ENCODE results near the gene KLF11.
"Not testable (repeated sequence)": the region's sequence is repeated elsewhere in the genome, so short reads cannot be mapped to it uniquely, and the experiment has no call there.

KLF11 gene

DNA sequence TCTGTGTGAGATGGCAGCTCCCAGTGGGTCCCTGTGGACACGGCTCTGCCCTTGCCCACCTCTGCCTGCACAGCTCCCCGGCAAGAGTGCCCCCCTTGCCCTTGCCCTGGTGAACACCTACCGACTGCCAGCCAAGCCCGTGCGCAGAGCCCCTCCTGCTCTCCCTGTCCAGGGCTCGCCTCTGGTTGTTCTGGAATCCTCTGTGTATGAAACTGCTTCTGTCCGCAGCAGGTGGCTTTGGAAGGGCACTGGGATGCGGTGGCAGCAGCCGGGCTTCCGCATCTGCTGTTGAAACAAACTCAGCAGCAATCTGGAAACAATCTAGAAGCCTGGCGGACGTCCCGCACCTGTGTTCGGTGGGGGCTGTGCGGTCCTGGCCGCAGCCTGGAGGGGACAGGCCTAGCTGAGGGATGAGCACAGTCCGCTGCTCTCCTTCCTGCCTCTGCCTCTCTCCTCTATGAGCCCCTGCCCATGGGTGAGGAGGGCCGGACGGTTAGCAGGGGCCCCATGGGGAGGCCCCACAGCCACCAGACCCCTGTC, 34.0 kb upstream of the KLF11 start:
- DNase-seq (ENCODE audit: low read depth): no peak

DNA sequence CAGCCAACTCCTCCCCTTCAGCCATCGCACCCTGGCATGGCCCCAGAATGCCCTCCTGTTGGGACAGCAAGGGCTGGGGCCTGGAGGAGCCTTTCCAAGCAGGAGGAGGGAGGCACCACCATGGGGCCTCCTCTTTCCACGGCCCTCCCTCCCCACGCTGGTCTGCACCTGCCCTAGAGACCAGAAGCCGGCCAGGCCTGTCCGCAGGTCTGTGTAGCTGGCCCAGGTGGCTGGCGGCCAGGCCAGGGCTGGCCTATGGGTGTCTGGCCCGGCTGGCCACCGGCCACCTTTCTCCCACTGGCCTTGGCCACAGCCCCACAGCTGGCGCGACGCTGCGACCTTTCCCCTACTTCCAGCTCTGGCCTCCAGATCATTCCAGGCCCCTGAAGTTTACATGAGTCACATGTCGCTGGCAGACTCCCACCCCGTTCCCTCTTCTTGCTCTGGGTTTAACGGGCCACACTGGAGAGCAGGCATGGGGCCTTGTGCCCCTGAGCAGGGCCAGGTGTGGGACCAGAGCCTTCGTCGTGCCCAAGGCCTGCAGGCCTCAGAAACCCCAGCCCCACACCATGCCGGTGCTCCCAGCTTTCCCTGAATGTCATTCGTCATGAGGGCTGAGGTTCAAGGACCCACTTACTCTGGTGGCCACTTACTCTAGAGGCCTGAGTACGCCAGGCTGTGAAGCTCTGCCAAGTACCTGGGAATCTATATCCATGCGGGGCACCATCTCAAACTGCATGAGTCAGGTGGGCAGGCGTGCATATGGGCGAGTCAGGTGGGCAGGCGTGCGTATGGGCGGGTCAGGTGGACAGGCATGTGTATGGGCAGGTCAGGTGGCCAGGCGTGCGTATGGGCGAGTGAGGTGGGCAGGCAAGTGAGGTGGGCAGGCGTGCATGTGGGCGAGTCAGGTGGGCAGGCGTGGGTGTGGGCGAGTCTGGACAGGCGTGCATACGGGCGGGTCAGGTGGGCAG, 33.3 kb upstream of the KLF11 start:
- DNase-seq (ENCODE audit: low read depth): peak; percentile 41

DNA sequence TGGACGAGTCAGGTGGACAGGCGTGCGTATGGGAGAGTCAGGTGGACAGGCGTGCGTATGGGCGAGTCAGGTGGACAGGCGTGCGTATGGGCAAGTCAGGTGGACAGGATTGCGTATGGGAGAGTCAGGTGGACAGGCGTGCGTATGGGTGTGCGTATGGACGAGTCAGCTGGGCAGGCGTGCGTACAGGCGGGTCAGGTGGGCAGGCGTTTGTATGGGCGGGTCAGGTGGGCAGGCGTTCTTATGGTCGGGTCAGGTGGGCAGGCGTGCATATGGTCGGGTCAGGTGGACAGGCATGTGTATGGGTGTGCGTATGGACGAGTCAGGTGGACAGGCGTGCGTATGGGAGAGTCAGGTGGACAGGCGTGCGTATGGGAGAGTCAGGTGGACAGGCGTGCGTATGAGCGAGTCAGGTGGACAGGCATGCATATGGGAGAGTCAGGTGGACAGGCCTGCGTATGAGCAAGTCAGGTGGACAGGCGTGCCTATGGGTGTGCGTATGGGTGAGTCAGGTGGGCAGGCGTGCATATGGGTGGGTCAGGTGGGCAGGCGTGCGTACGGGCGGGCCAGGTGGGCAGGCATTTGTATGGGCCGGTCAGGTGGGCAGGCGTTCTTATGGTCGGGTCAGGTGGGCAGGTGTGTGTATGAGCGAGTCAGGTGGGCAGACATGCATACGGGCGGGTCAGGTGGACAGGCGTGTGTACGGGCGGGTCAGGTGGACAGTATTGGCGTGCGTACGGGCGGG, 32.3 kb upstream of the KLF11 start:
- not testable (repeated sequence) for DNase-seq (ENCODE audit: low read depth)

DNA sequence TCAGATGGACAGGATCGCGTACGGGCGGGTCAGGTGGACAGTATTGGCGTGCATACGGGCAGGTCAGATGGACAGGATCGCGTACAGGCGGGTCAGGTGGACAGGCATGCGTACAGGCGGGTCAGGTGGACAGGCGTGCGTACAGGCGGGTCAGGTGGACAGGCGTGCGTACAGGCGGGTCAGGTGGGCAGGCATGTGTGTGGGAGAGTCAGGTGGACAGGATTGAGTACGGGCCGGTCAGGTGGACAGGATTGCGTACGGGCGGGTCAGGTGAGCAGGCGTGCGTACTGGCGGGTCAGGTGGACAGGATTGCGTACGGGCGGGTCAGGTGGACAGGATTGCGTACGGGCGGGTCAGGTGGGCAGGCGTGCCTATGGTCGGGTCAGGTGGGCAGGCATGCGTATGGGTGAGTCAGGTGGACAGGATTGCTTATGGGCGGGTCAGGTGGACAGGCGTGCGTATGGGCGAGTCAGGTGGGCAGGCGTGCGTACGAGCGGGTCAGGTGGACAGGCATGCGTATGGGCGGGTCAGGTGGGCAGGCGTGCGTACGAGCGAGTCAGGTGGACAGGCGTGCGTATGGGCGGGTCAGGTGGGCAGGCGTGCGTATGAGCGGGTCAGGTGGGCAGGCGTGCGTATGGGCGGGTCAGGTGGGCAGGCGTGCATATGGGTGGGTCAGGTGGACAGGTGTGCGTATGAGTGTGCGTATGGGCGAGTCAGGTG, 31.6 kb upstream of the KLF11 start:
- not testable (repeated sequence) for DNase-seq (ENCODE audit: low read depth)

DNA sequence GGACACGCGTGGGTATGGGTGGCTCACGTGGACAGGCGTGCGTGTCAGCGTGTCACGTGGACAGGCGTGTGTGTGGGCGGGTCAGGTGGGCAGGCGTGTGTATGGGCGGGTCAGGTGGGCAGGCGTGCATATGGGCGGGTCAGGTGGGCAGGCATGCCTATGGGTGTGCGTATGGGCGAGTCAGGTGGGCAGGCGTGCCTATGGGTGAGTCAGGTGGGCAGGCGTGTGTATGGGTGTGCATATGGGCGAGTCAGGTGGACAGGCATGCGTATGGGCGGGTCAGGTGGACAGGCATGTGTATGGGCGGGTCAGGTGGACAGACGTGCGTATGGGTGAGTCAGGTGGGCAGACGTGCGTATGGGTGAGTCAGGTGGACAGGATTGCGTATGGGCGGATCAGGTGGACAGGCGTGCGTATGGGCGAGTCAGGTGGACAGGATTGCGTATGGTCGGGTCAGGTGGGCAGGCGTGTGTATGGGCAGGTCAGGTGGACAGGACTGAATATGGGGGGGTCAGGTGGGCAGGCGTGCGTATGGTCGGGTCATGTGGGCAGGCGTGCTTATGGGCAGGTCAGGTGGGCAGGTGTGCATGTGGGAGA, 30.9 kb upstream of the KLF11 start:
- not testable (repeated sequence) for DNase-seq (ENCODE audit: low read depth)

DNA sequence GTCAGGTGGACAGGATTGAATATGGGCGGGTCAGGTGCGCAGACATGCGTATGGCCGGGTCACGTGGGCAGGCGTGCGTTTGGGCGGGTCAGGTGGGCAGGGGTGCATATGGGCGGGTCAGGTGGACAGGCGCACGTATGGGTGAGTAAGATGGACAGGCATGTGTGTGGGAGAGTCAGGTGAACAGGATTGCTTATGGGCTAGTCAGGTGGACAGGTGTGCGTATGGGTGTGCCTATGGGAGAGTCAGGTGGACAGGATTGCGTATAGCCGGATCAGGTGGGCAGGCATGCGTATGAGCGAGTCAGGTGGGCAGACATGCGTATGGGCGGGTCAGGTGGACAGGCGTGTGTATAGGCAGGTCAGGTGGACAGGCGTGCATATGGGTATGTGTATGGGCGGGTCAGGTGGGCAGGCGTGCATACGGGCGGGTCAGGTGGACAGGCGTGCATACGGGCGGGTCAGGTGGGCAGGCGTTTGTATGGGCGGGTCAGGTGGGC, 30.3 kb upstream of the KLF11 start:
- no peak for DNase-seq (ENCODE audit: low read depth)

GRCh38 chr2:10013651-10014417, 29.5 kb upstream of the KLF11 start:
- DNase-seq (ENCODE audit: low read depth): not testable (repeated sequence)

- DNase-seq (ENCODE audit: low read depth): no peak
Observed at GRCh38 chr2:10014418-10015190, 28.7 kb upstream of the KLF11 start.

GRCh38 chr2:10015376-10015989, 27.9 kb upstream of the KLF11 start:
- DNase-seq (ENCODE audit: low read depth): not testable (repeated sequence)

DNA sequence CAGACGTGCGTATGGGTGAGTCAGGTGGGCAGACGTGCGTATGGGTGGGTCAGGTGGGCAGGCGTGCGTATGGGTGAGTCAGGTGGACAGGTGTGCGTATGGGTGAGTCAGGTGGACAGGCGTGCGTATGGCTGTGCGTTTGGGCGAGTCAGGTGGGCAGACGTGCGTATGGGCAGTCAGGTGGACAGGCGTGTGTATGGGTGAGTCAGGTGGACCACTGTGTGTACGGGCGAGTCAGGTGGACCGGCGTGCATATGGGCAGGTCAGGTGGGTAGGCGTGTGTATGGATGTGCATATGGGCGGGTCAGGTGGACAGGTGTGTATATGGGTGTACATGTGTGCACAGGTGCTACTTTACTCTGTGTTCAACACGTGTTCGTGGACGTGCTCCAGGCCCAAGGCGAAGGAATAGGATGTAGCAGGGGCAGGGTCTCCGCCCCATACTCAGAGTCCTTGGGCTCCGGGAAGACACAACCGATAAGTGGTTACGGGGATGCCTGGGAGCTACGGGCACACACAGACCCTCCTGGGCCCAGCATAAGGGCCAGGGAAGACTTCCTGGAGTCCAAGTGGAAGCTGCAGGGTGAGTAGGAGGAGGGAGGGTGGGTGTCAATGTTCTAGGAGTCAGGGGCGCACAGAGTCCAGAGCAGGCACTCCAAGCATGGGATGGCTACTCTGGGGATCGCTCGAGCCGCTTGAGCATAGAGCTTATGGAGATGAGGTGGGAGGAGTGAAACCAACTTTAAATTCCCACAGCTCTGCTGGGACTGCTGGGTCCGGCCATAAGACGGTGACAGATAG, 27.1 kb upstream of the KLF11 start:
- DNase-seq (ENCODE audit: low read depth): no peak

GRCh38 chr2:10016802-10017258, 26.5 kb upstream of the KLF11 start:
- DNase-seq (ENCODE audit: low read depth): no peak

DNA sequence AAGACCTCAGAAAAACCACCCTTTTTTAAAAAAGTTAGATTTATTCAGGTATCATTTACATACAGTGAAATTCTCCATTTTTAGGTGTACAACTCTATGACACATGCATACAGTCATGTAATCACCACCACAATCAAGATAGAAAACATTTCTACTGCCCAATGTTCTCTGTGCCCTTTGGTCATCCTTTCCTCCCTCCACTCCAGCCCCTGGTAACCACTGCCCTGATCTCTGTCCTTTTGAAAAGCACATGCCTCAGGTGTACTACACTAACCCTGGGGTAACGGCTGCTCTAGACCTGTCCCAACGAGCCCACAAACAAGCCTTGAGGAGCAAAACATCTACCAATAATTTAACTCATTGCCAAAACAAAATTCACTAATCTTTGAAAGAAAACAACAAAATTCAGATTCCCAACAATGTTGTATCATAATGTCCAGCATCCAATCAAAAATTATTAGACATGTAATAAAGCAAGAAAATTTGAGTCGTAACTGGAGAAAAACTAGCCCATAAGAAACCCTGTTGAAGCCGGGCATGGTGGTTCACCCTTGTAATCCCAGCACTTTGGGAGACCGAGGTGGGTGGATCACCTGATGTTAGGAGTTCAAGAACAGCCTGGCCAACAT, 25.9 kb upstream of the KLF11 start:
- DNase-seq (ENCODE audit: low read depth): no peak

GRCh38 chr2:10019174-10019573, 24.2 kb upstream of the KLF11 start:
- peak; percentile 66 for DNase-seq (ENCODE audit: low read depth)

DNA sequence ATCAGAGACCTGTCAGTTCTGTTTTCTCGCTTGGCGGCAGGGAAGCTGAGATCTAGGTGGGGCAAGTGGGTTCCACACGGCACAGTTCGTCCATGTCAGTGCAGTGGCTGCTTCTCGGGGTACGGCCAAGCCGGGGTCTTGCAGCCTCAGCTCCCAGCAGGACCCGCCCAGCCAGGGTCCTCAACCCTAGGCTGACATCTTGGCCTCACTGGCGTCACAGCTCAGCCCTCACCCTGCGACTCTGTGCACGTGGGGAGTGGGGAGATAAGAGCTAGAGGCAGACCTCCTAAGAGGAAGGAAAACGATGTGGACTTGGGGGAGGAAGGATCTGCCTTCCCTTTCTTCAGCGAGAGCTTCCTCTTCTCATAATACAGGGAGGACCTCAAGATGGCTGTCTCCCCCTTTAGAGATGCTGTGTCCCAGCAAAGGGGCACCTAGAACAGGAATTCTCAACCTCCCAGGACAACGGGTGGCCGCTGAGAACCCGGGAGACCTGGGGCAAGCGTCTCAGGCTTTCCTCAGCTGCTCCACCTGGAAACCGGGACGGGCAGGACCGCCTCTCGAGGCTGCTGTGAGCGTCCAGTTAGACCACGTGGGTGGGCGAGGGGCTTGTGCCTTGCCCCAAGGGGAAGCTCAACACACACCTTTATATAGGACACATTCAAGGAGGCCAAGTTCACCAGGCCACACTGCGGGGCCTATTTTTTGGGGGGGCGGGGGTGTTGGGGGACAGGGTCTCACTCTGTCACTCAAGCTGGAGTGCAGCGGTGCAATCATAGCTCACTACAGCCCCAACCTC, 23.5 kb upstream of the KLF11 start:
- DNase-seq (ENCODE audit: low read depth): no peak

- DNase-seq (ENCODE audit: low read depth): no peak
Observed at GRCh38 chr2:10022041-10022421, 21.3 kb upstream of the KLF11 start.

- no peak for DNase-seq (ENCODE audit: low read depth)
Observed at GRCh38 chr2:10022445-10022844, 20.9 kb upstream of the KLF11 start.

GRCh38 chr2:10022966-10023662, 20.2 kb upstream of the KLF11 start:
- DNase-seq (ENCODE audit: low read depth): no peak
